Measurements from ENCODE around the gene EEF1AKMT4.

Gene EEF1AKMT4

GRCh38 chr3:184249412-184250166, at the start of gene EEF1AKMT4:
Gene EEF1AKMT4 (plus strand): TSS chr3:184249672. CDS start chr3:184249695, 23 bp downstream.
- DNase-seq (ENCODE audit: low spot score) = peak; percentile 98
- TF ChIP-seq CTCF (IDR thresholded peaks at IDR 0.05) = no peak
- Histone ChIP-seq H3K4me3 (peak within 1 kb of the TSS; percentile 71), H3K27ac (peak within 1 kb of the TSS; percentile 54 to 82)

GRCh38 chr3:184200825-184201224, 48.6 kb upstream of the EEF1AKMT4 start:
- Histone ChIP-seq H3K4me3 (no peak overlapping the region), H3K27ac (no peak overlapping the region)
- TF ChIP-seq CTCF (IDR thresholded peaks at IDR 0.05) = no peak
- DNase-seq (ENCODE audit: low spot score) = no peak

- no peak for TF ChIP-seq CTCF (IDR thresholded peaks at IDR 0.05)
- no peak for DNase-seq (ENCODE audit: low spot score)
- H3K27ac ChIP-seq = no peak overlapping the region
- H3K4me3 ChIP-seq = no peak overlapping the region
Observed at GRCh38 chr3:184203526-184203925, 45.9 kb upstream of the EEF1AKMT4 start.

GRCh38 chr3:184209146-184209923, 40.1 kb upstream of the EEF1AKMT4 start:
- Histone ChIP-seq H3K27ac (no peak overlapping the region), H3K4me3 (no peak overlapping the region)
- TF ChIP-seq CTCF (IDR thresholded peaks at IDR 0.05) = no peak
- no peak for DNase-seq (ENCODE audit: low spot score)

- no peak for DNase-seq (ENCODE audit: low spot score)
- TF ChIP-seq CTCF (IDR thresholded peaks at IDR 0.05) = no peak
- no peak overlapping the region for H3K27ac ChIP-seq
- H3K4me3 ChIP-seq = no peak overlapping the region
Observed at GRCh38 chr3:184211297-184211696, 38.2 kb upstream of the EEF1AKMT4 start.

GRCh38 chr3:184211718-184212117, 37.8 kb upstream of the EEF1AKMT4 start:
- no peak for TF ChIP-seq CTCF (IDR thresholded peaks at IDR 0.05)
- Histone ChIP-seq H3K27ac (no peak overlapping the region), H3K4me3 (no peak overlapping the region)
- no peak for DNase-seq (ENCODE audit: low spot score)
